ENCODE results near the gene HOXA5. TPM values are rescaled to one million over a fixed set of nuclear protein-coding genes. Genes with fewer than 3 reads are reported as not detected.
A peak's percentile ranks its signal among the peaks of the same experiment; 100 is the strongest.

Gene HOXA5
- total and polyA plus RNA-seq, 9 donors, result 7.1 to 16.6 (median 9.4) TPM

- Histone ChIP-seq H3K36me3 (ENCODE audit: control insufficient read depth, insufficient read depth, low read length) (peaks cover 14% of the 10 kb centered on the region), H3K4me1 (ENCODE audit: control insufficient read depth, insufficient read depth, low read length) (peaks cover 53% of the 10 kb centered on the region), H3K9me3 (replicated peaks; ENCODE audit: control insufficient read depth, low read depth, low read length) (no peaks in the 10 kb centered on the region), H3K27me3 (ENCODE audit: control insufficient read depth, insufficient read depth, low read length) (peaks cover 35% of the 10 kb centered on the region), H3K4me3 (ENCODE audit: low read length) (no peak overlapping the region), H3K27ac (ENCODE audit: low read length) (peak overlapping the region; percentile 94)
- peak; percentile 80 for DNase-seq
- WGBS (ENCODE audit: insufficient coverage), result 42% methylated on average over 58 of the region's 66 CpGs
Measured at GRCh38 chr7:27110186-27111031, 33.1 kb downstream of the HOXA5 start.

GRCh38 chr7:27109466-27110185 lies 33.9 kb downstream of the HOXA5 start:
- H3K27me3 ChIP-seq (ENCODE audit: control insufficient read depth, insufficient read depth, low read length), result peaks cover 39% of the 10 kb centered on the region

GRCh38 chr7:27108390-27109127 lies 34.9 kb downstream of the HOXA5 start:
- Histone ChIP-seq H3K27me3 (ENCODE audit: control insufficient read depth, insufficient read depth, low read length) (peaks cover 44% of the 10 kb centered on the region), H3K9me3 (replicated peaks; ENCODE audit: control insufficient read depth, low read depth, low read length) (no peaks in the 10 kb centered on the region), H3K4me3 (ENCODE audit: low read length) (no peak overlapping the region), H3K27ac (ENCODE audit: low read length) (peak overlapping the region; percentile 60), H3K4me1 (ENCODE audit: control insufficient read depth, insufficient read depth, low read length) (peaks cover 48% of the 10 kb centered on the region), H3K36me3 (ENCODE audit: control insufficient read depth, insufficient read depth, low read length) (peaks cover 14% of the 10 kb centered on the region)
- 66% methylated on average over 28 of the region's 41 CpGs for whole genome bisulfite sequencing (ENCODE audit: insufficient coverage)
- DNase-seq, result no peak

More at GRCh38 chr7:27109466-27110185, 33.9 kb downstream of the HOXA5 start:
- 73% methylated on average over 2 of the region's 4 CpGs for WGBS (ENCODE audit: insufficient coverage)
- H3K36me3 ChIP-seq (ENCODE audit: control insufficient read depth, insufficient read depth, low read length), result peaks cover 13% of the 10 kb centered on the region
- H3K27ac ChIP-seq (ENCODE audit: low read length), result peak overlapping the region; percentile 38
- H3K9me3 ChIP-seq (replicated peaks; ENCODE audit: control insufficient read depth, low read depth, low read length), result no peaks in the 10 kb centered on the region
- DNase-seq, result peak; percentile 87
- no peak overlapping the region for H3K4me3 ChIP-seq (ENCODE audit: low read length)
- peaks cover 49% of the 10 kb centered on the region for H3K4me1 ChIP-seq (ENCODE audit: control insufficient read depth, insufficient read depth, low read length)

GRCh38 chr7:27107391-27108381 lies 35.8 kb downstream of the HOXA5 start:
- no peak overlapping the region for H3K4me3 ChIP-seq (ENCODE audit: low read length)
- H3K9me3 ChIP-seq (replicated peaks; ENCODE audit: control insufficient read depth, low read depth, low read length), result no peaks in the 10 kb centered on the region
- peak overlapping the region; percentile 62 for H3K27ac ChIP-seq (ENCODE audit: low read length)
- 60% methylated on average over 30 of the region's 47 CpGs for WGBS (ENCODE audit: insufficient coverage)
- peaks cover 43% of the 10 kb centered on the region for H3K4me1 ChIP-seq (ENCODE audit: control insufficient read depth, insufficient read depth, low read length)
- peaks cover 47% of the 10 kb centered on the region for H3K27me3 ChIP-seq (ENCODE audit: control insufficient read depth, insufficient read depth, low read length)
- peaks cover 15% of the 10 kb centered on the region for H3K36me3 ChIP-seq (ENCODE audit: control insufficient read depth, insufficient read depth, low read length)
- DNase-seq, result no peak

GRCh38 chr7:27106901-27107240 lies 36.6 kb downstream of the HOXA5 start:
- no CpG with 5 or more reads among the region's 14 CpGs for WGBS (ENCODE audit: insufficient coverage)
- H3K9me3 ChIP-seq (replicated peaks; ENCODE audit: control insufficient read depth, low read depth, low read length), result no peaks in the 10 kb centered on the region
- H3K27me3 ChIP-seq (ENCODE audit: control insufficient read depth, insufficient read depth, low read length), result peaks cover 54% of the 10 kb centered on the region
- peaks cover 43% of the 10 kb centered on the region for H3K4me1 ChIP-seq (ENCODE audit: control insufficient read depth, insufficient read depth, low read length)
- DNase-seq, result no peak
- H3K4me3 ChIP-seq (ENCODE audit: low read length), result peak overlapping the region; percentile 11
- H3K27ac ChIP-seq (ENCODE audit: low read length), result peak overlapping the region; percentile 65
- peaks cover 15% of the 10 kb centered on the region for H3K36me3 ChIP-seq (ENCODE audit: control insufficient read depth, insufficient read depth, low read length)

- 56% methylated on average over 43 of the region's 44 CpGs for WGBS (ENCODE audit: insufficient coverage)
- Histone ChIP-seq H3K4me3 (ENCODE audit: low read length) (peak overlapping the region; percentile 11), H3K9me3 (replicated peaks; ENCODE audit: control insufficient read depth, low read depth, low read length) (no peaks in the 10 kb centered on the region), H3K27ac (ENCODE audit: low read length) (peak overlapping the region; percentile 65), H3K4me1 (ENCODE audit: control insufficient read depth, insufficient read depth, low read length) (peaks cover 40% of the 10 kb centered on the region), H3K36me3 (ENCODE audit: control insufficient read depth, insufficient read depth, low read length) (peaks cover 15% of the 10 kb centered on the region), H3K27me3 (ENCODE audit: control insufficient read depth, insufficient read depth, low read length) (peaks cover 58% of the 10 kb centered on the region)
- peak; percentile 57 for DNase-seq
Measured at GRCh38 chr7:27106181-27106900, 37.1 kb downstream of the HOXA5 start.

- WGBS (ENCODE audit: insufficient coverage), result 100% methylated on average over 2 of the region's 13 CpGs
- Histone ChIP-seq H3K27me3 (ENCODE audit: control insufficient read depth, insufficient read depth, low read length) (peaks cover 59% of the 10 kb centered on the region), H3K4me3 (ENCODE audit: low read length) (no peak overlapping the region), H3K36me3 (ENCODE audit: control insufficient read depth, insufficient read depth, low read length) (peaks cover 19% of the 10 kb centered on the region), H3K9me3 (replicated peaks; ENCODE audit: control insufficient read depth, low read depth, low read length) (no peaks in the 10 kb centered on the region), H3K27ac (ENCODE audit: low read length) (no peak overlapping the region), H3K4me1 (ENCODE audit: control insufficient read depth, insufficient read depth, low read length) (peaks cover 32% of the 10 kb centered on the region)
- no peak for DNase-seq
Measured at GRCh38 chr7:27105301-27106031, 38.0 kb downstream of the HOXA5 start.

- Histone ChIP-seq H3K27me3 (ENCODE audit: control insufficient read depth, insufficient read depth, low read length) (peaks cover 55% of the 10 kb centered on the region), H3K36me3 (ENCODE audit: control insufficient read depth, insufficient read depth, low read length) (peaks cover 13% of the 10 kb centered on the region), H3K4me3 (ENCODE audit: low read length) (no peak overlapping the region), H3K27ac (ENCODE audit: low read length) (peak overlapping the region; percentile 2), H3K9me3 (replicated peaks; ENCODE audit: control insufficient read depth, low read depth, low read length) (no peaks in the 10 kb centered on the region), H3K4me1 (ENCODE audit: control insufficient read depth, insufficient read depth, low read length) (peaks cover 24% of the 10 kb centered on the region)
- peak; percentile 68 for DNase-seq
- 69% methylated on average over 6 of the region's 13 CpGs for WGBS (ENCODE audit: insufficient coverage)
Measured at GRCh38 chr7:27104341-27105058, 39.0 kb downstream of the HOXA5 start.

Measured in muscle of leg (tissue), 11 donors.